Calu3 (cell line): ENCODE results near the gene FLNA. TPM values are rescaled to one million over a fixed set of nuclear protein-coding genes. Genes with fewer than 3 reads are reported as not detected.
"Not testable (repeated sequence)": the region's sequence is repeated elsewhere in the genome, so short reads cannot be mapped to it uniquely, and the experiment has no call there.

Experiments
- BruUV-seq: library from RNA; stranded (reverse); fragments of 400-500 nt; replicated peaks from 2 replicates; lab custom pipeline; 2021; lab: Mats Ljungman, UMichigan
- CTCF ChIA-PET: fragments of 300-600 bp; sonication (Branson Sonifier 250); formaldehyde crosslinking; loops from one replicate; lab custom pipeline; 2022; ENCODE audit warnings: antibody characterized with exemption; lab: Charles Lee
- DNase-seq: peaks from one replicate; pipeline ENCODE4 v3.0.0; 2022
- H3K27ac Mint-ChIP-seq: one replicate; pipeline ENCODE4 v1.8.0; 2022; ENCODE audit warnings: mixed read lengths; ENCODE audit not compliant: unreplicated experiment
- H3K27me3 Mint-ChIP-seq: one replicate; pipeline ENCODE4 v1.8.0; 2022; ENCODE audit warnings: mixed read lengths; ENCODE audit not compliant: unreplicated experiment
- H3K36me3 Mint-ChIP-seq: one replicate; pipeline ENCODE4 v1.8.0; 2022; ENCODE audit warnings: mild to moderate bottlenecking, moderate library complexity, mixed read lengths; ENCODE audit not compliant: insufficient read depth, unreplicated experiment
- H3K4me1 Mint-ChIP-seq: one replicate; pipeline ENCODE4 v1.8.0; 2022; ENCODE audit warnings: mild to moderate bottlenecking, low read depth, mixed read lengths; ENCODE audit not compliant: unreplicated experiment
- H3K4me3 Mint-ChIP-seq: one replicate; pipeline ENCODE4 v1.8.0; 2022; ENCODE audit warnings: mild to moderate bottlenecking, low read depth, moderate library complexity, mixed read lengths; ENCODE audit not compliant: unreplicated experiment
- H3K9me3 Mint-ChIP-seq: one replicate; pipeline ENCODE4 v1.8.0; 2022; ENCODE audit warnings: low read depth, mixed read lengths; ENCODE audit not compliant: unreplicated experiment
- CTCF ChIP-seq: fragments of 200-600 bp; IDR thresholded peaks from one replicate; pipeline ENCODE4 v1.8.0; 2022; ENCODE audit warnings: antibody characterized with exemption; ENCODE audit not compliant: unreplicated experiment
- intact Hi-C: fragments of 100-400 bp; cut with micrococcal nuclease; formaldehyde crosslinking; loops from one replicate; pipeline ENCODE4 v1.10.0; 2022; ENCODE audit not compliant: unreplicated experiment
- total RNA-seq: library from RNA; stranded (reverse); gene quantifications from 2 replicates; pipeline ENCODE4 v1.2.3, GENCODE V29; 2022

The FLNA gene
- total RNA-seq, 1 experiment from 2014 or later = 1,240 TPM

DNA sequence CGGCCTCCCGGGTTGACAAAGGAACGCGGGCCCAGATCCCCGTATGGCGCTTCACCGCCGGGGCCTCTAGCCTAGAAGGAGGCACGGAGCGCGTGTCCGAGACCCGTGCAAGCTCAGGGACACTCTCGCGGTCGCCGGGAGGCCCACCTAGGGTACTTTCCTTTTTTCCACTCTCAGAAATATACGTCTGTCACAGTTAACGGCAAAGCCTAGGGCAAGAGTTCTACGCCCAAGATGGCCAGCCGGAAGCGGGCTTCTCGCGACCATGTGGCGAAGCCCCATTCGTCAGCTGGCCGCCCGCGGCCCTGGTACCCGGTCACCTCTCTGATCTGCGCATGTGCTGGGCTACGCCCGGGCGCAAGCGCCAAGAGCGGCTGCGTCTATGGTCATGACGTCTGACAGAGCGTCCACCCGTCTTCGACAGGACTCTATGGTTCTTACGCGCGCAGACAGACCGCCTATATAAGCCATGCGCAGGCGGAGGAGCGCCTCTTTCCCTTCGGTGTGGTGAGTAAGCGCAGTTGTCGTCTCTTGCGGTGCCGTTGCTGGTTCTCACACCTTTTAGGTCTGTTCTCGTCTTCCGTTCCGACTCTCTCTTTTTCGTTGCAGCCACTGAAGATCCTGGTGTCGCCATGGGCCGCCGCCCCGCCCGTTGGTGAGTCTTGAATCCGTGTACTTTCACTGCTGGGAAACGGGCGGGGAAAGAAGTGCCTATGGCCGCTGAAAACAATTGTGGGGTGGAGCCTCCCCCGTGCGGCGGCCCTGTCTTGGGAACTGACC lies 23.6 kb upstream of the FLNA start, which contains the start of gene RPL10:
TSS of gene RPL10 (plus strand) at position 490 of the 780 bp plus-strand sequence. CDS start at position 633, 143 bp downstream.
- TSS peak; percentile 44 for BruUV-seq
- no peak for TF ChIP-seq CTCF
- peak; percentile 95 for DNase-seq
- intact Hi-C loops = no loop called here
- H3K4me3 Mint-ChIP-seq = peak within 1 kb of the TSS; percentile 86
- H3K27ac Mint-ChIP-seq = peak within 1 kb of the TSS; percentile 99
- no peaks in the 10 kb centered on the region for H3K4me1 Mint-ChIP-seq
- H3K9me3 Mint-ChIP-seq = no peaks in the 10 kb centered on the region
- CTCF ChIA-PET = interaction anchor here (0.8 to 2.2 kb wide), 2 partner anchors 27 to 129 kb away, joined by 4 to 8 read pairs; no protein-coding TSS in a partner anchor
- peaks cover 70% of the 10 kb centered on the region for H3K36me3 Mint-ChIP-seq
- H3K27me3 Mint-ChIP-seq = peaks cover 16% of the 10 kb centered on the region

DNA sequence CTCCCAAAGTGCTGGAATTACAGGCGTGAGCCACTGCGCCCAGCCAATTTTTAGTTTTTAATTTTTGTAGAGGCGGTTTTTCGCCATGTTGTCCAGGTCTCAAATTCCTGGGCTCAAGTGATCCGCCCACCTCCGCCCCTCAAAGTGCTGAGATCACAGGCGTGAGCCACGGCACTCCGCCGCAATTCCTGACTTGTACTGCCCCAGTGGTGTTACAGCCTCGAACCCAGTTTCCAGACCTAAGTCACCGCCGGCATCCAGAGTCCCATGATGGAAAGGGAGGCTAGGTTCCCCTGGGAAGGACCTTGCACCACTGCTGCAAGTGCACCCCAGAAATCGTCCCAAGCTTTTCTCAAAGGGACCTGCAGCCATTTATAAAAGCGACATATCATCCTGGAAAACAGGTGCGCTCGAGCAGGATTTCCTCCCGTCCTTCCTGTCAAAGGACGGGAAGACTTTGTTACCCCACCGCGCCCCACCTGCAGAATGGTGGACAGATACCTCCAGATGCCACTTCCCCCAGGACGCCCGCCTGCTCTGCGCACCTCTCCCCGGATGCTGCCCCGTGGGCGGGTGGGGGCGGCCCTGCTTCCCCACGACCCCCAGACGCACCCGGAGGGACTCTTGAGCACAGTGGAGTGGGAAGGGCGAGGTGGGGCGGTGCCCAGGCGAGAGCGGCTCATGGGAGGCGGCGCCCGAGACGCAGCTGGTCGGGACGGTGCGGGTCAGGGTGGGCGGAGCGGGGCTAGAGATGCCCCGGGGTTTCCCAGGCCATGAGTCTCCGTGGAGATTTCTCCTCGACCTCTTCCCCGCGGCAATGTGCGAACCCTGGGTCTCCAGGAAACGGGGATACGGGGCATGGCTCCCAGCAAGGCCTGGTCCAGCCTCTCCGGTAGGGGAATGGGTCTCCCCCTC lies 22.8 kb upstream of the FLNA start:
- Mint-ChIP-seq H3K27me3 (peaks cover 16% of the 10 kb centered on the region), H3K9me3 (no peaks in the 10 kb centered on the region), H3K36me3 (peaks cover 62% of the 10 kb centered on the region), H3K4me3 (peak overlapping the region; percentile 86), H3K27ac (peak overlapping the region; percentile 99), H3K4me1 (no peaks in the 10 kb centered on the region)
- BruUV-seq = no TSS peak
- peak; percentile 78 for DNase-seq
- no peak for TF ChIP-seq CTCF
- intact Hi-C loops = no loop called here
- CTCF ChIA-PET = interaction anchor here (0.8 to 2.2 kb wide), 2 partner anchors 26 to 130 kb away, joined by 4 to 8 read pairs; no protein-coding TSS in a partner anchor

DNA sequence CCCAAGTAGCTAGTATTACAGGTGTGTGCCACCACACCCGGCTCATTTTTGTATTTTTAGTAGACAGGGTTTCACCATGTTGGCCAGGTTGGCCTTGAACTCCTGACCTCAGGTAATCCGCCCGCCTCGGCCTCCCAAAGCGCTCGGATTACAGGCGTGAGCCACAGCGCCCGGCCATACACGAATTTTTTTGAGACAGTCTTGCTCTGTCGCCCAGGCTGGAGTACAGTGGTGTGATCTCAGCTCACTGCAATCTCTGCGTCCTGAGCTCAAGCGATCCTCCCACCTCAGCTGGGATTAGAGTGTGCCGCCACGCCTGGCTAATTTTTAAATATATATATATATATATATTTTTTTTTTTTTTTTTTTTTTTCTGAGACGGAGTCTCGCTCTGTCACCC lies 21.9 kb upstream of the FLNA start:
- BruUV-seq, H3K4me1 Mint-ChIP-seq, H3K4me3 Mint-ChIP-seq, H3K27ac Mint-ChIP-seq, H3K9me3 Mint-ChIP-seq, DNase-seq, intact Hi-C loops, CTCF ChIA-PET: not testable (repeated sequence)
- H3K36me3 Mint-ChIP-seq = peaks cover 53% of the 10 kb centered on the region
- H3K27me3 Mint-ChIP-seq = peaks cover 16% of the 10 kb centered on the region

DNA sequence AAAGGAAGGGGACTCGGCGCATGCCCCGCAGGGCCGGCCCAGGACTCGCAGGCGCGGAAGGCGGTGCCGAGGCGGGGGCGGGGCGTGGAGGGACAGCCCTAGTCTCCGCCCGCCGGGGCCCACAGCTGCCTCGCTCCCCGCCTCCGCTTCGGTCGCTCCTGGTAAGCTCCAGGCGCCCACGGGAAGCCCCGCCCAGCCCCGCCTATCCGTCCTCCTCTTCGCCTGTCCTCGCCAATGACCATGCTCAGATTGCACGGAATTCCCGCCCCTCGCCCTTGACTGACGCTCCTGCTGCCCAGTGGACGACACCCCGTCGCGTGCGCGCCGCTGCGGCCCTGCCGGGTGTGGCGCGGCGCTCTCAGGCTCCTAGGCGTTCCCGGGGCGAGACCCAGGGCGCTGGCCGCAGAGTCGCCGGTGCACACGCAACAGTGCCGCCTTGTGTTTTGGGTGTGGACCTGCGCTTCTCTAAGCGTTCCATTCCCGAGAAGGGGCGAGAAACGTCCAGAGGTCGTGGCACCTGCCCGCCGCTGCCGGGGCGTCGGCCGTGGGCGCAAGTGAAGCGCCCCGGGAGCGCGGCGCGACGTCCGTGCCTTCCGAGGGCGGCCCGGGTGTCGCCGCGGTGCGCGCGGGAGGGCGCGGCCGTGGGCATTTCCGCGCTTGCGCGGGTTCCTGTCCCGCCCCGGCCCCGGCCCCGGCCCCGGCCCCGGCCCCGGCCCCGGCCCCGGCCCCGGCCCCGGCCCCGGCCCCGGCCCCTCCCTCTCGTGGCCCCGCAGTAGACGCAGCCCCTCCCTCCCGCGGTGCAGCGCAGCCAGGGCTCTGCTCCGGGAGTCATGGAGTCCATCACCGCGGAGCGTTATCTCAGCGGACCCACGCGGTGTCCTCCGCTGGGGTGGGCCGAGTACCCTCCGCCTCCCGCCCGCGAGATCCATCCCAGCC lies 15.6 kb upstream of the FLNA start:
- H3K27me3 Mint-ChIP-seq, H3K9me3 Mint-ChIP-seq, H3K4me1 Mint-ChIP-seq, H3K36me3 Mint-ChIP-seq, intact Hi-C loops, H3K4me3 Mint-ChIP-seq, DNase-seq, H3K27ac Mint-ChIP-seq, BruUV-seq, CTCF ChIA-PET: not testable (repeated sequence)

- H3K9me3 Mint-ChIP-seq, DNase-seq, H3K27ac Mint-ChIP-seq, H3K27me3 Mint-ChIP-seq, H3K4me3 Mint-ChIP-seq, BruUV-seq, H3K36me3 Mint-ChIP-seq, H3K4me1 Mint-ChIP-seq, intact Hi-C loops, CTCF ChIA-PET: not testable (repeated sequence)
Measured at GRCh38 chrX:154388649-154389048, 14.2 kb upstream of the FLNA start.

DNA sequence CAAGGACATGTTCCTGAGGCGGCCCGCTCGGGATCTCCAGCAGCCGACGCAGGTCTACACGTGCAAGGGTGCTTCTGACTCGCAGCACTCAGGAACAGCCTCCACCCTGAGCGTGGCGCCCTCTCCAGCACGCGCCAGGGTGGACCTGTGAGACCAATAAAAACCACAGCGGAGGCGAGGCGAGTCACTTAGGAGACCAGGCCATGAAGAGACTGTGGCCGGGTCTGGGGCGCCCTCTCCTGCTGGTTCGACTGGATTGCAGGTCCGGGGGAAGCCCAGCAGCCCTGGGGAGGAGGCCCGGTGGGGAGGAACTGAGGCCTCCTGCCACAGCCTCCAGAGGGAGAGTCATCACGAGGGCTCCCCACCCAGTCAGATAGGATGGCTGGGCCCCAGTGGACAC lies 13.7 kb upstream of the FLNA start:
- H3K36me3 Mint-ChIP-seq, BruUV-seq, intact Hi-C loops, H3K27me3 Mint-ChIP-seq, CTCF ChIA-PET, H3K4me3 Mint-ChIP-seq, H3K27ac Mint-ChIP-seq, DNase-seq, H3K4me1 Mint-ChIP-seq, H3K9me3 Mint-ChIP-seq: not testable (repeated sequence)
